H1 (cell line): Measurements from ENCODE around the gene EPHA5.

Experiments
- CBX8 ChIP-seq: fragments of 300-800, 300-1000 bp; sonication (generic); IDR thresholded peaks from 2 replicates; pipeline ENCODE4 v1.7.1; 2016; ENCODE audit warnings: low read depth, low read length, borderline replicate concordance
- CEBPB ChIP-seq: IDR thresholded peaks from 2 replicates; pipeline ENCODE4 v1.6.1; 2012; ENCODE audit warnings: low read depth, low read length
- EP300 ChIP-seq, 2 experiments: IDR thresholded peaks; 1 replicate in 1 of 2; 2 replicates in 1 of 2; pipeline ENCODE4 v1.6.1; 2011 to 2012; ENCODE audit warnings: low read depth in 2 of 2, low read length in 2 of 2, mild to moderate bottlenecking in 2 of 2, borderline replicate concordance in 1 of 2, inconsistent platforms in 1 of 2, moderate library complexity in 1 of 2
- FOSL1 ChIP-seq: IDR thresholded peaks from 2 replicates; pipeline ENCODE4 v1.6.1; 2011; ENCODE audit warnings: mild to moderate bottlenecking, low read depth, low read length, moderate library complexity; ENCODE audit not compliant: insufficient read depth
- MAFK ChIP-seq: IDR thresholded peaks from 2 replicates; pipeline ENCODE4 v1.6.1; 2012; ENCODE audit warnings: low read depth, mild to moderate bottlenecking, improper control_type of control experiment, low read length
- POLR2A ChIP-seq, 2 experiments: IDR thresholded peaks; 1 replicate in 1 of 2; 2 replicates in 1 of 2; pipeline ENCODE4 v1.6.1; 2011; ENCODE audit warnings: low read depth in 2 of 2, low read length in 2 of 2, mild to moderate bottlenecking in 2 of 2; ENCODE audit errors: control extremely low read depth in 1 of 2
- POU5F1 ChIP-seq: IDR thresholded peaks from 2 replicates; pipeline ENCODE4 v1.6.1; 2011; ENCODE audit warnings: low read depth, mild to moderate bottlenecking, low read length, moderate library complexity
- RNF2 ChIP-seq: fragments of 200-900, 300-1000 bp; sonication (generic); IDR thresholded peaks from 2 replicates; pipeline ENCODE4 v1.7.1; 2016; ENCODE audit warnings: borderline replicate concordance, low read depth, mild to moderate bottlenecking, antibody characterized with exemption, low read length; ENCODE audit not compliant: poor library complexity, severe bottlenecking; ENCODE audit errors: missing control alignments
- SP2 ChIP-seq: IDR thresholded peaks from 2 replicates; pipeline ENCODE4 v1.6.1; 2012; ENCODE audit warnings: mild to moderate bottlenecking, low read length, inconsistent platforms
- SUZ12 ChIP-seq: fragments of 200-600 bp; sonication (generic); IDR thresholded peaks from 2 replicates; pipeline ENCODE4 v1.6.1; 2012; ENCODE audit warnings: mild to moderate bottlenecking, inconsistent platforms, low read length, moderate library complexity, mixed read lengths
- TBP ChIP-seq: IDR thresholded peaks from 2 replicates; pipeline ENCODE4 v1.6.1; 2011; ENCODE audit warnings: low read depth, low read length, improper control_type of control experiment
- TCF12 ChIP-seq: IDR thresholded peaks from 2 replicates; pipeline ENCODE4 v1.6.1; 2011; ENCODE audit warnings: low read depth, mild to moderate bottlenecking, low read length
- TF ChIP-seq, protein P1 (sequence below), 3 experiments: IDR thresholded peaks; 1 replicate in 2 of 3; 2 replicates in 1 of 3; pipeline versions ENCODE4 v1.5.1 to v1.6.1; 2011; ENCODE audit warnings: low read length in 3 of 3, mild to moderate bottlenecking in 3 of 3, inconsistent platforms in 2 of 3, low read depth in 1 of 3, moderate library complexity in 1 of 3; ENCODE audit not compliant: insufficient read depth in 1 of 3; ENCODE audit errors: control extremely low read depth in 1 of 3
- TF ChIP-seq, protein P2 (sequence below): IDR thresholded peaks from 2 replicates; pipeline ENCODE4 v1.6.1; 2011; ENCODE audit warnings: low read depth, mild to moderate bottlenecking, low read length; ENCODE audit not compliant: insufficient read depth

DNA sequence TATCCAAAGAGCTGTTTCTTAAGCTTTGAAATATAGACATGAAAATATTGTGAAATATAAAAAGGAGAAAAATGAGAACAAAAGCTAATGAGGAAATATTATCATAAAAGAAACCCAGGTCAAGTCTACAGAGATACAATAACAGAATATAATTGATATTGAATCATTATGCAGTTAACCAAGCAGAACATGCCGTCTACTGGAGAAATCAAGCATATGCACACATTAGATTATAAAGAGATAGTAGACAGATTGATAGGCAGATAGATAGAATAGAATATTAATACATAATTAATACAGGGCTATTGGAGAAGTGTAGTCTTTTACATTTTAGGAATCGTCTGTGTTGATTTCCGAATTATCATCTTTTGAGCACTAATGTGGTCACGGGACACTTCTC lies 208.5 kb downstream of the EPHA5 start:
- no peak for TF ChIP-seq POLR2A (IDR thresholded peaks at IDR 0.05; ENCODE audit: control extremely low read depth in 1 of 2, low read depth in 2 of 2, low read length in 2 of 2)
- no peak for TF ChIP-seq CBX8
- TF ChIP-seq SUZ12 = no peak
- TF ChIP-seq CEBPB = no peak
- TF ChIP-seq, protein P1, sequence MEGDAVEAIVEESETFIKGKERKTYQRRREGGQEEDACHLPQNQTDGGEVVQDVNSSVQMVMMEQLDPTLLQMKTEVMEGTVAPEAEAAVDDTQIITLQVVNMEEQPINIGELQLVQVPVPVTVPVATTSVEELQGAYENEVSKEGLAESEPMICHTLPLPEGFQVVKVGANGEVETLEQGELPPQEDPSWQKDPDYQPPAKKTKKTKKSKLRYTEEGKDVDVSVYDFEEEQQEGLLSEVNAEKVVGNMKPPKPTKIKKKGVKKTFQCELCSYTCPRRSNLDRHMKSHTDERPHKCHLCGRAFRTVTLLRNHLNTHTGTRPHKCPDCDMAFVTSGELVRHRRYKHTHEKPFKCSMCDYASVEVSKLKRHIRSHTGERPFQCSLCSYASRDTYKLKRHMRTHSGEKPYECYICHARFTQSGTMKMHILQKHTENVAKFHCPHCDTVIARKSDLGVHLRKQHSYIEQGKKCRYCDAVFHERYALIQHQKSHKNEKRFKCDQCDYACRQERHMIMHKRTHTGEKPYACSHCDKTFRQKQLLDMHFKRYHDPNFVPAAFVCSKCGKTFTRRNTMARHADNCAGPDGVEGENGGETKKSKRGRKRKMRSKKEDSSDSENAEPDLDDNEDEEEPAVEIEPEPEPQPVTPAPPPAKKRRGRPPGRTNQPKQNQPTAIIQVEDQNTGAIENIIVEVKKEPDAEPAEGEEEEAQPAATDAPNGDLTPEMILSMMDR (IDR thresholded peaks at IDR 0.05; ENCODE audit: control extremely low read depth in 1 of 3, insufficient read depth in 1 of 3, low read depth in 1 of 3, low read length in 3 of 3) = no peak
- no peak for TF ChIP-seq POU5F1
- TF ChIP-seq EP300 (IDR thresholded peaks at IDR 0.05; ENCODE audit: borderline replicate concordance in 1 of 2, low read depth in 2 of 2, low read length in 2 of 2) = no peak
- TF ChIP-seq TBP = no peak
- TF ChIP-seq RNF2 = no peak
- TF ChIP-seq SP2 = no peak
- TF ChIP-seq FOSL1 = no peak
- no peak for TF ChIP-seq TCF12
- no peak for TF ChIP-seq MAFK
- TF ChIP-seq, protein P2, sequence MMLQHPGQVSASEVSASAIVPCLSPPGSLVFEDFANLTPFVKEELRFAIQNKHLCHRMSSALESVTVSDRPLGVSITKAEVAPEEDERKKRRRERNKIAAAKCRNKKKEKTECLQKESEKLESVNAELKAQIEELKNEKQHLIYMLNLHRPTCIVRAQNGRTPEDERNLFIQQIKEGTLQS = no peak
